ENCODE results near the gene PICK1.

GRCh38 chr22:38106814-38107578, 49.8 kb downstream of the PICK1 start:
- TF ChIP-seq POLR2AphosphoS5 (IDR thresholded peaks at IDR 0.05; ENCODE audit: low read depth, low read length) (no peak), POLR2A (IDR thresholded peaks at IDR 0.05; ENCODE audit: low read depth, low read length) (no peak), TAF1 (IDR thresholded peaks at IDR 0.05; ENCODE audit: borderline replicate concordance, low read depth, low read length) (no peak)

All from GM12892 (cell line).